ENCODE results near the gene FOXR1.

DNA sequence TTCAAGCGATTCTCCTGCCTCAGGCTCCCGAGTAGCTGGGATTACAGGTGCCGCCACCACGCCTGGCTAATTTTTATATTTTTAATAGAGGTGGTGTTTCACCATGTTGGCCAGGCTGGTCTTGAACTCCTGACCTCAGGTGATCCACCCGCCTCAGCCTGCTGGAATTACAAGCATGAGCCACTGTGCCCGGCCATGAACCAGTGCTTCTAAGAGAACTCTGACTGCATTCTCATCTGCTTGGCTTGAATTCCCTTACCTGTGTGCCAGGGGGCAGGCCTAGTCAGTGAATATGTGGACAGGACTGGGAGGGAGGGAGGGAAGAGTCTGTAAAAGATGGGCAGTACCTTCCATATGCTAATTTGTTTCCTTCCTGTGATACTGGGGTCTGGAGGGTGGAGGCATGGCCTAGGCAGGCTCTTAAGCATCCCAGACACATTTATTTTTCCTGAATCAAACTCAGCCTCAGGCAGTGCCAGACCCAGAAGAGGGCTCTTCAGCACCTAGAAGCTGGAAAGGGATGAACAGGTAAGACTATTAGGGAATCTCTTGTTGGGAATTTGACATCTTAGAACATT lies 40.0 kb downstream of the FOXR1 start:
- TF ChIP-seq CTCF (IDR thresholded peaks at IDR 0.05) (no peak), EZH2 (IDR thresholded peaks at IDR 0.05; ENCODE audit: borderline replicate concordance, insufficient read depth, low read depth, low read length, poor library complexity, severe bottlenecking) (no peak)

Data from B cell (primary cell).